Middle frontal gyrus (tissue), 1 donor: ENCODE results near the gene CLCNKA.
A peak's percentile ranks its signal among the peaks of the same experiment; 100 is the strongest.

Experiments used
- DNase-seq: peaks from one replicate; pipeline ENCODE4 v3.0.0-alpha.2; 2015; ENCODE audit warnings: low spot score; ENCODE audit errors: extremely low spot score

Gene CLCNKA

DNA sequence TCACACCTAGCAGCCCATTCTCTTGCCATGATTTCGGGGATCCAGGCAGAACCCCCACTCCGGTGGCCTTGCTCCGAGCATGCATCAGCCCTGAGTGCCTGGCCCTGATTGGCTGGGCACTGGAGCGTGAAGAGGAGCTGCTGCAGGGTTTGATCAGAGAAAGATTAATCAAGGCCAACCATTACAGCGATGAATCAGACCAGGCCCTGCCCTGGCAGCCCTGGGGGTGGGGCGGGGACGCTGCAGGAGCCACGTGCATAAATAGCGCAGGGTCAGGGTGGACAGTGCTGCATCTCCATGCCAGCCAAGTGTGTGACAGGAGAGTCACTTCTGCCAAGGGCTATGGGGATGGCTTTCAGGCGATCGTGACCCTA is 55.0 kb downstream of the CLCNKA start:
- no peak for DNase-seq

- DNase-seq: no peak
Measured at GRCh38 chr1:16077406-16078245, 55.8 kb downstream of the CLCNKA start.

DNA sequence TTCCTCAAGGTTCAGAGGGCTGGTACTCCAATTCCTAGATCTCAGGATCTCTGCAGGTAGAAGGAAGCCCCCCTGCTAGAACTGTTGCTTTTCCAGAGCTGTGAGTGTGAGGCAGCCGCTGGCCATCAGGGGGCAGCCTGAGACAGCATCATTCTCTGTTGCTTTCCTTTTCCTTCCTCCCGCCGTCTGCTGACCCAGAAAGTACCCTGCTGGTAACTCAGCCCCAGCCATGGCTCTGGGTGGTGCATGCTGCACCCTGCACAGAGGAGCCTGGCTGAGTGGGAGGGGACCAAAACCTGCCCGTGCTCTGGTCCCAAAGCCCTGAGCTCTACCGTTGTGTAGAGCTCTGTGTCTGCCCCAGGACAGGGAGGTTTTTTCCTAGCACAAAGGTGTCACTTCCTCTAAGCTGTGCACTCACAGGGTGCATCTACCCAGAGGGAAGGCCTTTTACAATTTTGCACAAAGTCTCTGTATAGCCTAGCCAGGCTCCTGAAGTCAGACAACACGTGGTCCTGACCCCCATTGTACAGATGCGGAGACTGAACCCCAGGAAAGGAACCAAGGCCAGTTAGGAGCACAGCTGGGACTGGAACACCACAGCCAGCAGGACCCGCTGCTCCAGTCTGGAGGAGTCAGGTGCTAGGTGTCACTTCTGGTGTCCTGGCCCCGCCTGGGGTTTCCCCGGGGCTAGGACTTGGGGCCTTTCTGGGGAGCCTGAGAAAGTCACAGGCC is 57.3 kb downstream of the CLCNKA start:
- DNase-seq: peak; percentile 54

DNA sequence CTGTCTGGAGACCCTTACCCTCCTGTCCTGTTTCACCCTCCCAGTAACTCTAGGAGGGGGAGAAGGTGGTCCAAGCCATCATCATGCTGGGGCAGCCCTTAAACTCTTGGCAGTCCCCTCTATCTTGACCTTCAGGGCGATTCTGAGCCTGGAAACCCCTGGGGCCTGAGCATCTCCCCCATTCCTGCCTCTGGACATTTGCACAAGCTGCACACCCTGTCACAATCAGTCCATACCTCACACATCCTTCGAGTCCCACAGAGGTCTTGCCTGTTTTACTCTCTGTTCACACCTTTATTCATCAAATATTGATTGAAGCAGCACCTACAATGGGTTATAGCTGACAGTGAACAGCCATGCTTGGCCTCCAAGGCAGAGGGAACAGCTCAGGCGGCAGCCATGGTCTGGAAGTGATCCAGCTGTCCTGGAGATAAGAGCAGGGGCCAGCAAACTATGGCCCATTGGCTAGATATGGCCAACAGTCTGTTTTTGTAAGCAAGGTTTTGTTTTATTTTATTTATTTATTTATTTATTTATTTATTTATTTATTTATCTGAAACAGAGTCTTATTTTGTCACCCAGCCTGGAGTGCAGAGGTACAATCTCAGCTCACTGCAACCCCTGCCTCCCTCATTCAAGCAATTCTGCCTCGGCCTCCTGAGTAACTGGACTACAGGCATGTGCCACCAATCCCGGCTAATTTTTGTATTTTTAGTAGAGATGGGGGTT is 58.8 kb downstream of the CLCNKA start:
- no peak for DNase-seq

DNA sequence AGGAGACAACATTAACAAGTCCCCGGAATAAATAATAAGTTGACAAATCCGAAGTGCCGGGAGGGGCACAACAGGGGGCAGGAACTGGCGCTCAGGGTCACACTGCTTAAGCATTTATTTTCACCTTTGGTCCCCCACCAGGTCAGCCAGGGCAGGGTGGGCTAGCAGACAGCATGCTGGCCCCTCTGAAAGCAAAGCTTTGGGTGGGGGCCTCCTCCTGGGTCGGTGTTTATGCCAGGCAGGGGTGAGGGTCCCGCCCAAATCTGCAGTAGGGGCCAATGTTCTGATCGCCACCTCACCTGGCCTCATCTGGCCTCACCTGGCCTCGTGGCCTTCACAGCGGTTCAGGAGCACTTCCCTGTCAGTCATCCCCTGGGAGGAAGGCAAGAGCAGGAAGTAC is 59.8 kb downstream of the CLCNKA start:
- no peak for DNase-seq

GRCh38 chr1:16082283-16083038 is 60.6 kb downstream of the CLCNKA start:
- DNase-seq: no peak

GRCh38 chr1:16083486-16083885 is 61.6 kb downstream of the CLCNKA start:
- DNase-seq: no peak
